Gastrocnemius medialis (tissue), 4 donors: Measurements from ENCODE around the gene INPP4B.

Experiments
- CTCF ChIP-seq, 5 experiments: fragments of 450-650 bp in 3 of 5; fragments of 200-600 bp in 2 of 5; sonication (generic) in 2 of 5; IDR thresholded peaks in 4 of 5; conservative IDR thresholded peaks in 1 of 5; 1 replicate in 4 of 5; 2 replicates in 1 of 5; pipeline ENCODE4 v1.5.1; 2016 to 2019; ENCODE audit warnings: antibody characterized with exemption in 5 of 5, mild to moderate bottlenecking in 3 of 5, moderate library complexity in 3 of 5
- POLR2A ChIP-seq, 2 donors: fragments of 450-650 bp; IDR thresholded peaks; one replicate each; pipeline ENCODE4 v1.6.1; 2017; ENCODE audit warnings: antibody characterized with exemption in 2 of 2, mild to moderate bottlenecking in 2 of 2, moderate library complexity in 2 of 2

GRCh38 chr4:142238589-142238988, 607.5 kb downstream of the INPP4B start:
- no peak for TF ChIP-seq CTCF (IDR thresholded peaks at IDR 0.05 in 4 of 5, conservative IDR thresholded peaks at IDR 0.05 in 1 of 5)
- no peak for TF ChIP-seq POLR2A (IDR thresholded peaks at IDR 0.05)
